22Rv1 (cell line): ENCODE data around the gene CAMKMT.

Experiments used
- H3K27ac ChIP-seq: fragments of 450-650 bp; 2 replicates; pipeline ENCODE4 v1.5.1; 2017
- ZFX ChIP-seq: fragments of 450-650 bp; IDR thresholded peaks from 2 replicates; pipeline ENCODE4 v1.6.1; 2017; ENCODE audit warnings: antibody characterized with exemption, borderline replicate concordance
- TF ChIP-seq, protein P1 (sequence below): fragments of 450-650 bp; IDR thresholded peaks from 2 replicates; pipeline ENCODE4 v1.5.1; 2017; ENCODE audit warnings: mild to moderate bottlenecking

The CAMKMT gene

GRCh38 chr2:44786045-44786816 is 424.5 kb downstream of the CAMKMT start:
- H3K27ac ChIP-seq = no peak overlapping the region
- no peak for TF ChIP-seq ZFX
- TF ChIP-seq, protein P1, sequence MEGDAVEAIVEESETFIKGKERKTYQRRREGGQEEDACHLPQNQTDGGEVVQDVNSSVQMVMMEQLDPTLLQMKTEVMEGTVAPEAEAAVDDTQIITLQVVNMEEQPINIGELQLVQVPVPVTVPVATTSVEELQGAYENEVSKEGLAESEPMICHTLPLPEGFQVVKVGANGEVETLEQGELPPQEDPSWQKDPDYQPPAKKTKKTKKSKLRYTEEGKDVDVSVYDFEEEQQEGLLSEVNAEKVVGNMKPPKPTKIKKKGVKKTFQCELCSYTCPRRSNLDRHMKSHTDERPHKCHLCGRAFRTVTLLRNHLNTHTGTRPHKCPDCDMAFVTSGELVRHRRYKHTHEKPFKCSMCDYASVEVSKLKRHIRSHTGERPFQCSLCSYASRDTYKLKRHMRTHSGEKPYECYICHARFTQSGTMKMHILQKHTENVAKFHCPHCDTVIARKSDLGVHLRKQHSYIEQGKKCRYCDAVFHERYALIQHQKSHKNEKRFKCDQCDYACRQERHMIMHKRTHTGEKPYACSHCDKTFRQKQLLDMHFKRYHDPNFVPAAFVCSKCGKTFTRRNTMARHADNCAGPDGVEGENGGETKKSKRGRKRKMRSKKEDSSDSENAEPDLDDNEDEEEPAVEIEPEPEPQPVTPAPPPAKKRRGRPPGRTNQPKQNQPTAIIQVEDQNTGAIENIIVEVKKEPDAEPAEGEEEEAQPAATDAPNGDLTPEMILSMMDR = no peak

DNA sequence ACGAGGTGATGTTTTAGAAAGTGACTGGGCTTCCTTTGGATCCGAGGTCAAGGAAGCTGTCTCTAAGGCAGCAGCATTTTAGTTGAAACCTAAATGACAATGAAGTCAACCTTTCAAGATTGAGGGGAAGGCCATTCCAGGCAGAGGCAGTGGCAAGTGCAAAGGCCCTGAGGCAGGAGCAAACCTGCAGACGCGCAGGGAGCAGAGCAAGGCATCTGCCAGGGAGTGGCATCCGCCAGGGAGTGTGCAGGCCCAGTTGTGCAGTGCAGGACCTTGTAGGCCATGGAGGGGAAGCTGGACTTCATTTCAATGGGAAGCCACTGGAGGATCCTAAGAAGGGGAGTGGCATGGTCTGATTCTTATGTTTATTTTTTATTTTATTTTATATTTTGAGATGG is 425.1 kb downstream of the CAMKMT start:
- no peak overlapping the region for H3K27ac ChIP-seq
- TF ChIP-seq, protein P1 = no peak
- TF ChIP-seq ZFX = no peak

DNA sequence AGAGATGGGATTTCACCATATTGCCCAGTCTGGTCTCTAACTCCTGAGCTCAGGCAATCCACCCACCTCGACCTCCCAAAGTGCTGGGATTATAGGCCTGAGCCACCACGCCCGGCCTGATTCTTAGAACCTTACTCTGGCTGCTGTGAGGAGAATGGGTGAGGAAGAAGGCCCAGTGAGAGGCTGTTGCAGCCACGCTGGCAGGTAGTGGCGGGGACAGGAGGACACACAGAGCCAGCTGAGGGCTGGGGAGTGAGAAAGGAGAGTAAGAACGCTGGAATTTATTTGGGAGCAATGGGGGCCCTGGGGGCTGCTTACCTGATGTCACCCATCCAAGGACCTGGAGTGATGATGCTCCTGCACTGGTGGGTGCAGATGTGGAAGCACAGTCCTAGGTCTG is 425.9 kb downstream of the CAMKMT start:
- no peak overlapping the region for H3K27ac ChIP-seq
- TF ChIP-seq ZFX = no peak
- TF ChIP-seq, protein P1 = no peak

GRCh38 chr2:44789446-44789845 is 427.7 kb downstream of the CAMKMT start:
- no peak overlapping the region for H3K27ac ChIP-seq
- TF ChIP-seq ZFX = no peak
- TF ChIP-seq, protein P1 = no peak

GRCh38 chr2:44789971-44790721 is 428.4 kb downstream of the CAMKMT start:
- H3K27ac ChIP-seq = no peak overlapping the region
- TF ChIP-seq ZFX = no peak
- TF ChIP-seq, protein P1 = no peak

DNA sequence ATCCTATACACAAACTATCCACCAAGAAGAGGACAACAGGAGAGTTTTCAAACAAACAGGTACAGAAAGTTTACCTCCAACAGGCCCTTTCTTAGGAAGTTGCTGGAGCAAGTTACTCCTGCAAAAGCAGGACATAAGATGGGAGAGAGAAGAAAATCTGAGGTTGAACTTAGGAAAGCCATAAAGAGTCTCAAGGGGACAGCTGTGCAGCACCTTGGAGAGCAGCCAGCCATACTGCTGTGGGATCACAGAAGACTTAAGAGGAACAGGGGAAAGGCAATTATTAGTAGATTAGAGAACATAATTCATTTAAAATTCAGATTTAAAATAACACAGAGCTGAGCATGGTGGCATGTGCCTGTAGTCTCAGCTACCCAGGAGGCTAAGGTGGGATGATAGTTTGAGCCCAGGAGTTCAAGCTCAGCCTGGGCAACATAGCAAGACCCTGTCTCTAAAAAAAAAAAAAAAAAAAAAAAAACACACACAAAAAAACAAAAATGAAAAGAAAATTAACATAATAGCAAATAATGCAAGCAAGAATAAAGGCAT is 431.6 kb downstream of the CAMKMT start:
- H3K27ac ChIP-seq = no peak overlapping the region
- TF ChIP-seq, protein P1 = no peak
- no peak for TF ChIP-seq ZFX

GRCh38 chr2:44796771-44797170 is 435.0 kb downstream of the CAMKMT start:
- TF ChIP-seq, protein P1 = no peak
- TF ChIP-seq ZFX = no peak
- H3K27ac ChIP-seq = no peak overlapping the region
